Measurements from ENCODE around the gene SS18L1. TPM values are rescaled to one million over a fixed set of nuclear protein-coding genes. Genes with fewer than 3 reads are reported as not detected.

SS18L1 gene
- total RNA-seq, 3 donors from 2014 or later (not counting 1 experiment from before 2014, with no cell fraction given): 19.1 to 26.0 (median 23.7) TPM

GRCh38 chr20:62174870-62175624 lies 31.5 kb downstream of the SS18L1 start:
- H3K9me3 Mint-ChIP-seq: no peaks in the 10 kb centered on the region
- Histone ChIP-seq H3K27ac (ENCODE audit: low read length) (no peak overlapping the region), H3K36me3 (ENCODE audit: control insufficient read depth, insufficient read depth, low read length) (peaks cover 2% of the 10 kb centered on the region), H3K27me3 (ENCODE audit: control insufficient read depth, insufficient read depth, low read length) (no peaks in the 10 kb centered on the region), H3K9me3 (ENCODE audit: control insufficient read depth, insufficient read depth, low read length) (no peaks in the 10 kb centered on the region), H3K4me3 (ENCODE audit: low read length) (no peak overlapping the region), H3K4me1 (ENCODE audit: control insufficient read depth, insufficient read depth, low read length) (no peaks in the 10 kb centered on the region)
- TF ChIP-seq CTCF (IDR thresholded peaks at IDR 0.05): no peak
- intact Hi-C loops (cut with micrococcal nuclease): no loop called here
- 97% methylated on average over 26 of the region's 26 CpGs for WGBS (ENCODE audit: insufficient coverage)
- H3K4me3 Mint-ChIP-seq: no peak overlapping the region
- no peak for ATAC-seq
- H3K4me1 Mint-ChIP-seq: no peaks in the 10 kb centered on the region
- no peak for DNase-seq
- H3K27me3 Mint-ChIP-seq (ENCODE audit: low read depth in 2 of 2): no peaks in the 10 kb centered on the region
- H3K27ac Mint-ChIP-seq: no peak overlapping the region
- H3K36me3 Mint-ChIP-seq: no peaks in the 10 kb centered on the region

GRCh38 chr20:62175711-62176110 lies 32.1 kb downstream of the SS18L1 start:
- Histone ChIP-seq H3K4me3 (ENCODE audit: low read length) (no peak overlapping the region), H3K4me1 (ENCODE audit: control insufficient read depth, insufficient read depth, low read length) (no peaks in the 10 kb centered on the region), H3K27me3 (ENCODE audit: control insufficient read depth, insufficient read depth, low read length) (no peaks in the 10 kb centered on the region), H3K9me3 (ENCODE audit: control insufficient read depth, insufficient read depth, low read length) (no peaks in the 10 kb centered on the region), H3K36me3 (ENCODE audit: control insufficient read depth, insufficient read depth, low read length) (peaks cover 2% of the 10 kb centered on the region), H3K27ac (ENCODE audit: low read length) (no peak overlapping the region)
- Mint-ChIP-seq H3K4me3 (no peak overlapping the region), H3K9me3 (no peaks in the 10 kb centered on the region), H3K27me3 (ENCODE audit: low read depth in 2 of 2) (no peaks in the 10 kb centered on the region), H3K36me3 (no peaks in the 10 kb centered on the region), H3K4me1 (no peaks in the 10 kb centered on the region), H3K27ac (no peak overlapping the region)
- intact Hi-C loops (cut with micrococcal nuclease): no loop called here
- 99% methylated on average over 9 of the region's 10 CpGs for WGBS (ENCODE audit: insufficient coverage)
- no peak for TF ChIP-seq CTCF (IDR thresholded peaks at IDR 0.05)
- no peak for DNase-seq
- ATAC-seq: no peak

DNA sequence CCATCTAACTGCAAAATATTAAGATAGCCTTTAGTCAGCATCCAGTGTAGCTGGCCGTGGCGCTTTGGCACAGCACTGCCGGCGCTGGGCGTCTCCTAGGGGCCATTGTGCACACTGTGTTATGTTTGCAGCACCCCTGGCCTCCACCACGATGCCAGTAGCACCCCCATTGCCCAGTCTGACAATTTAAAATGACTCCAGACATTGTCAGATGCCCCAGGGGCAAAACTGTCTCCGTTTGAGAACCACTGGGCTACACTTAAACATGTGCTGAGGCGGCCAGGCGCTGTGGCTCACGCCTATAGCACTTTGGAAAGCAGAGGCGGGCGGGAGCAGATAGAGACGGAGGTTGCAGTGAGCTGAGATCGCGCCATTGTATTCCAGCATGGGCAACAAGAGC lies 33.3 kb downstream of the SS18L1 start:
- no peak for ATAC-seq
- no peaks in the 10 kb centered on the region for H3K36me3 Mint-ChIP-seq
- Histone ChIP-seq H3K9me3 (ENCODE audit: control insufficient read depth, insufficient read depth, low read length) (no peaks in the 10 kb centered on the region), H3K27me3 (ENCODE audit: control insufficient read depth, insufficient read depth, low read length) (no peaks in the 10 kb centered on the region), H3K27ac (ENCODE audit: low read length) (no peak overlapping the region), H3K4me1 (ENCODE audit: control insufficient read depth, insufficient read depth, low read length) (no peaks in the 10 kb centered on the region), H3K36me3 (ENCODE audit: control insufficient read depth, insufficient read depth, low read length) (peaks cover 2% of the 10 kb centered on the region), H3K4me3 (ENCODE audit: low read length) (no peak overlapping the region)
- no peaks in the 10 kb centered on the region for H3K9me3 Mint-ChIP-seq
- no peaks in the 10 kb centered on the region for H3K27me3 Mint-ChIP-seq (ENCODE audit: low read depth in 2 of 2)
- no peak for TF ChIP-seq CTCF (IDR thresholded peaks at IDR 0.05)
- intact Hi-C loops (cut with micrococcal nuclease): no loop called here
- H3K27ac Mint-ChIP-seq: no peak overlapping the region
- H3K4me3 Mint-ChIP-seq: no peak overlapping the region
- peaks cover 3% of the 10 kb centered on the region in 2 donors for H3K4me1 Mint-ChIP-seq
- no peak for DNase-seq
- WGBS (ENCODE audit: insufficient coverage): 97% methylated on average over 15 of the region's 15 CpGs

DNA sequence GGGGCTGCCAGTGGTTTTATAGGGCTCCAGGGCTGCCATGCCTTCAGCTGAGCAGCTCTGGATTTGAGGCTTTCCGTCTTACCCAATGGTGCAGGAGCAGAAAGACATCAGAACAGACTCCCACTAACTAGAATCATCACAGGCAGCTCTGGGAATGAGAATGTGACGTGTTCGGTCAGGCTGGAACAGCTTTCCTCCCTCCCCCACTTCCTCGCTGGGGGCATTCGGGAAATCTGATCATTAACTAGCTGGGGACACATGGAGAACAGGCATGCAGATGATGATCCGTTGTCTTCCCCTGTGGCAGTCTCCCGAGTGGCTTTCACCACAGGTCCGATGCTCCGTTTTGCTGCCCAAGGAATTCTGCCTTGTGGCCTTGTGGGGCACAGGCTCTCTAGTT lies 33.7 kb downstream of the SS18L1 start:
- no peak overlapping the region for H3K27ac Mint-ChIP-seq
- no peaks in the 10 kb centered on the region for H3K9me3 ChIP-seq (ENCODE audit: control insufficient read depth, insufficient read depth, low read length)
- H3K4me3 Mint-ChIP-seq: no peak overlapping the region
- H3K27me3 Mint-ChIP-seq (ENCODE audit: low read depth in 2 of 2): no peaks in the 10 kb centered on the region
- 99% methylated on average over 9 of the region's 9 CpGs for WGBS (ENCODE audit: insufficient coverage)
- H3K27me3 ChIP-seq (ENCODE audit: control insufficient read depth, insufficient read depth, low read length): no peaks in the 10 kb centered on the region
- no peak for ATAC-seq
- H3K4me1 Mint-ChIP-seq: peaks cover 7% of the 10 kb centered on the region in 2 donors
- no peak for DNase-seq
- intact Hi-C loops (cut with micrococcal nuclease): no loop called here
- H3K36me3 ChIP-seq (ENCODE audit: control insufficient read depth, insufficient read depth, low read length): peaks cover 2% of the 10 kb centered on the region
- no peaks in the 10 kb centered on the region for H3K4me1 ChIP-seq (ENCODE audit: control insufficient read depth, insufficient read depth, low read length)
- H3K36me3 Mint-ChIP-seq: no peaks in the 10 kb centered on the region
- no peaks in the 10 kb centered on the region for H3K9me3 Mint-ChIP-seq
- no peak for TF ChIP-seq CTCF (IDR thresholded peaks at IDR 0.05)
- no peak overlapping the region for H3K4me3 ChIP-seq (ENCODE audit: low read length)
- H3K27ac ChIP-seq (ENCODE audit: low read length): no peak overlapping the region

Measured in natural killer cell (primary cell).